ENCODE data around the gene TUBG2.

DNA sequence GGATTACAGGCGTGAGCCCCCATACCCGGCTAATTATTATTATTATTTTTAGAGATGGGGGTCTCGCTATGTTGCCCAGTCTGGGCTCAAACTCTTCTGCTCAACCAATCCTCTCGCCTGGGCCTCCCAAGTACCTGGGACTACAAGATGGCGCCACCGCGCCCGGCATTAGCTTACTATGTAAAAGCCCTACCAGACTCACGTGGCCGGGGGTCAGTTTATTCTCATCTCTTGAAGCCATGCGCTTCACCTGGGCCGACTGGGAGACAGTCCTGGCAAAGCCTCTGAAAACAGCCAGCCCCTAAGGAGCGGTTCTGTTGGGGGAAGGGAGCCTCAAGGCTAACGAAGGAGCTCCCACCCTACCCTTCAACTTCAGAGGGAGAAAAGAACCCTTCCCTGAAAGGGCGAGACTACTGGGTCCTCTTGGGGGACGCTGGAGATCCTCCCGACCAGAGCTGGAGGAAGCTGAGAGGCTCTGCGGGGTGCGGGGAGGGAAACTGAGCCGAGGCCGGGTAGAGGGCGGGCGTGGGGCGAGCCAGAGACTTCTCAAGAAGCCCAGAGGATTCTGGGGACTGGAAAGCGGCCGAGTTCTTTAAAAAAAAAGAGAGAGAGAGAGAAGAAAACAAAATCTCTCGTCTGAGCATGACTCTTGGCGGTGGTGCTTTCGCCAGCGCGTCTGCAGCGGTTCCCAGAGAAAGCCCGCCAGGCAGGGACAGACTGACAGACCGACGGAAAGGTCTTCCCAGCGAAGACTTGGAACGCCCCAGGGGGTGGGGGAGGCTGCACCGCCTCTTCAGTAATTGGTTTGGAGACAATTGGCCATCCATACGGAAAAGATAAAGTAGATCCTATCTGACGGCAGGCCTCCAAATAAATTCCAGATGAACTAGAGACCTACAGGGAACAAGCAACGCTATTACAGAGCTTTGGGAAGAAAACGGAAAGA lies 5.6 kb upstream of the TUBG2 start:
- TF ChIP-seq, protein P1, sequence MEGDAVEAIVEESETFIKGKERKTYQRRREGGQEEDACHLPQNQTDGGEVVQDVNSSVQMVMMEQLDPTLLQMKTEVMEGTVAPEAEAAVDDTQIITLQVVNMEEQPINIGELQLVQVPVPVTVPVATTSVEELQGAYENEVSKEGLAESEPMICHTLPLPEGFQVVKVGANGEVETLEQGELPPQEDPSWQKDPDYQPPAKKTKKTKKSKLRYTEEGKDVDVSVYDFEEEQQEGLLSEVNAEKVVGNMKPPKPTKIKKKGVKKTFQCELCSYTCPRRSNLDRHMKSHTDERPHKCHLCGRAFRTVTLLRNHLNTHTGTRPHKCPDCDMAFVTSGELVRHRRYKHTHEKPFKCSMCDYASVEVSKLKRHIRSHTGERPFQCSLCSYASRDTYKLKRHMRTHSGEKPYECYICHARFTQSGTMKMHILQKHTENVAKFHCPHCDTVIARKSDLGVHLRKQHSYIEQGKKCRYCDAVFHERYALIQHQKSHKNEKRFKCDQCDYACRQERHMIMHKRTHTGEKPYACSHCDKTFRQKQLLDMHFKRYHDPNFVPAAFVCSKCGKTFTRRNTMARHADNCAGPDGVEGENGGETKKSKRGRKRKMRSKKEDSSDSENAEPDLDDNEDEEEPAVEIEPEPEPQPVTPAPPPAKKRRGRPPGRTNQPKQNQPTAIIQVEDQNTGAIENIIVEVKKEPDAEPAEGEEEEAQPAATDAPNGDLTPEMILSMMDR (IDR thresholded peaks at IDR 0.05; ENCODE audit: insufficient read depth, low read length, poor library complexity, severe bottlenecking): no peak
- TF ChIP-seq EZH2phosphoT487 (conservative IDR thresholded peaks at IDR 0.05; ENCODE audit: low read length): no peak
